ENCODE measurements around the gene SOWAHD.
"Not testable (repeated sequence)": the region's sequence is repeated elsewhere in the genome, so short reads cannot be mapped to it uniquely, and the experiment has no call there.

The SOWAHD gene, protein sequence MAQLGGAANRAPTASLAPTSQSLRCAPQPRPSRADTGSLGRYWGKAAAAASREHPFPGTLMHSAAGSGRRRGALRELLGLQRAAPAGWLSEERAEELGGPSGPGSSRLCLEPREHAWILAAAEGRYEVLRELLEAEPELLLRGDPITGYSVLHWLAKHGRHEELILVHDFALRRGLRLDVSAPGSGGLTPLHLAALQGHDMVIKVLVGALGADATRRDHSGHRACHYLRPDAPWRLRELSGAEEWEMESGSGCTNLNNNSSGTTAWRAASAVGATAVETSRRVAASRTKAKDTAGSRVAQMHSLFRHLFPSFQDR
- total RNA-seq: 0.46 to 1.0 (median 0.82) reads per million in 4 donors

DNA sequence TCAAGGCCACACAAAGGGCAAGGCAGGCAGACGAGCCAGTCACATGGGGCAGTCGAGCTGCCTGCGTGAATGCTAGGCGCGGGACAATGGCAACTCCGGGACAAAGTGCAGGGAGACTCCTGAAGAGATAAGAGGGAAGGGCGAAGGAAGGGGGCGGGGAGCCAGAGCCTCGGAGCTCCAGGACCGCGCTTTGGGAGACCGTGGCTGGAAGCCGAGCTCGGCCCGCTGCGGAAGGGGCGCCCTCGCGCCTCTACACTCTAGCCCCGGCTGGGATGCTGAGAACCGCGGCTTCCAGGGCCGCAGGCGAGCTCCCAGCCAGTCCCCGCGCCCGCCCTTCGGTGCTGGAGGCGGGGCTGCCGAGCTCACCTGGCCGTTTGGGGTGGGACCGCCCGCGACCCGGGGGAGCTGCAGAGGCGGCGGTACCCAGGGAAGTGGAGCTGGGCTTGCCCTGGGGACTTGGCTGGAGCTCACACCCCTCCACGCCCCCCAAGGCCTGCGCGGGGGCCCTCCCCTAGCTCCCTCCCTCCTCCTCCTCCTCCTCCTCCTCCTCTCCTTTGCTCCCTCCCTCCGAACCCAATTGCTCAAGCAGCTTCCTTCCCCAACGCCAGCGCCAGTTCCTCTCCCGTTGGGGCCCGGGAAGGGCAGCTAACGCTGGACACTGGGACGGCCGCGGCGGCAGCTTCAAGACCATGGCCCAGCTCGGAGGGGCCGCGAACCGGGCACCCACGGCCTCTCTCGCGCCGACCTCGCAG is at the start of gene SOWAHD:
TSS of gene SOWAHD (plus strand) at position 610 of the 752 bp plus-strand sequence. CDS start at position 690, 80 bp downstream.
- DNase-seq: peak in 3 of 5 donors; percentile 15 to 46 (median 23)

DNA sequence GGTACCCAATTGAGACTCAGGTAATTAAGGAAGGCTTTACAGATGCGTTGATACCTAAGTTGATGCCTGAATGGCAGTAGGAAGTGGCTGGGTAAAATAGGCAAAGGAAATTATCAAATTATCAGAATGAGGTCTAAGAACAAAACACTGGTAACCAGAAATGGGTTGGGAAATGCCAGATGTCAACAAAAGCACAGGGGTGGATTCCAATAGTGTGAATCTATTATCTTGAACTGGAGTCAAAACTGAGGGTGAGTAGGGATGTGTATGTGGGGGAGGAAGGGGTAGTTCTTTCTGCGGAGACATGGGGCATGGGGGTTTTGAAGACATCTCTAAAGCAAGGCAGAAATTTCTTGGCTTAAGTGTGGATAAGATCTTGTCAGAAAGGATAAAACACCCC is 49.5 kb upstream of the SOWAHD start:
- no peak for DNase-seq

DNA sequence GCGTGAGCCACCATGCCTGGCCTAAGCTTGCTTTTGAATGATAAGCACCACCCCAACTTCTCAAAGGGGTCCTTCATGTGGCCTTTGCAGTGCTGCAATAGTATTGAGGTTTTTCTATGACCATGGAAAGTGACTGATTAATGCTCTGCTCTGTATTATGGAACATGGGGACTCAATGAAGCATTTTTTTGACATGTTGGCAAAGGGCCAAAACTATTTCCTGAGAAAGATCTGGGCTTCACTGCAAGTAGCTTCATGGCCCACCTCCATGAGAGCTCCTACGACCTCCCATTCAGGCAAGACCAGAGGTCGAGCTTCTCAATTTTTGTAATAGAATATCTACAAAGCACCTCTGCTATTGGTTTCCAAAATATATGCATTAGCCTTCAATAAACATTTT is 48.8 kb upstream of the SOWAHD start:
- no peak for DNase-seq

DNA sequence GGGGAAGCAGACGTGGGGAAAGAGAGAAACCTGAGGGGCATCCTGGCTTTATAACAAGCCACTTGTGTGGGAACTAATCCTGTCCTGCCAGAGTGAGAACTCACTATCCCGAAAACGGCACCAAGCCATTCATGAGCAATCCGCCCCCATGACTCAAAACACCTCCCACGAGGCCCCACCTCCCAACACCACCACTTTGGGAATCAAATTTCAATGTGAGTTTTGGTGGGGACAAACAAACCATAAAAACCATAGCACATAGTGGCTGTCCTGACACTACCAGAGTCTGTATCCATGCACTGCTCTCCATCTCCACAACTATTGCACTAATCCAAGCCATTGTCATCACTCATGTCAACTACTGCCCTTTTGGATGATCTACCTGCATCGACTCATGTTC is 36.9 kb upstream of the SOWAHD start:
- DNase-seq: no peak

DNA sequence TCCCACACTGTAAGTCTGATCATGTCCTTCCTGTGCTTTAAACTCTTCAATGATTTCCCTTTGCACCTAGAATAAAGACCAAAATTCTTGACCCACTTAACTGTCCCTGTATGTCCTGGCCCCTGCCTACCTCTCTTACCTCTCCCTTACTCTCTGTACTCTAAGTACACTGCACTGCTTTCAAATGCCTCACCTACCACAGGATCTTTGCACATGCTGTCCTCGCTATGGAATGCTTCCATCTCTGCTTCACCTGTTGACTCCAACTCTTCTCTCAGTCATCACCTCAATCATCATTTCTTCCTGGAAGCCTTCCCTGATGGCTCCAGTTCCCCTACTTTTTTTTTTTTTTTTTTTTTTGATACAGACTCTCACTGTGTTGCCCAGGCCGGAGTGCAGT is 36.5 kb upstream of the SOWAHD start:
- DNase-seq: no peak

DNA sequence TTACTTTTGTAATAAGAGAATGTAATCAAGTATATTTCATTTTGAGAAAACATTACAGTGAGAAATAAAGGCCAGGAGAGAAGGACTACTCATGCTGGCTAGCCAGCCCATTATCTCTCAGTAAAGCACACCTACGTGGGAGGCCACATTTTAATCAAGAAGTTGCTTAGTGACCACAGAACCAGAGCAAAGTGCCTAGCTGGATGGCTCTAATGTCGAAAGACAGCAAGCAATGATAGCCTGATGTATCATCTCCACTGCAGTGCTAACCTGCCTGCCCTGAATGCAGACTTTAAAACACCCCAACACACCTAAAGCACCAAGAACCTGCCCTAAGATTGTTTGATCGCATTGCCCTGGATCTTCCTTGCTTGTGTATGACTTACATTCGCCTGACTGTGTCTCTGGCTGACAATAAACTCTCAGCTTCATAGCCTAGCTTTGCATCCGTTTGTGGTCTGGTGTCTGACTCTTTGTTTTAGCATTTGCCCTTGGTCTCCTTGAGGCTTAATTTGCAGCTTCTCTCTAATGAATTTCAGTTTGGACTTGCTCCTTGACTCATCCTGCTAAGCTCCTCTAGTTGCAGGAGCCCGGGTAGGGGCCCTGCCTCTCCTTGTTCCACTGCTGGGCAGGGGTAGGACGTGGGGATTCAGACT is 31.4 kb upstream of the SOWAHD start:
- DNase-seq: peak in 1 of 5 donors; percentile 59

DNA sequence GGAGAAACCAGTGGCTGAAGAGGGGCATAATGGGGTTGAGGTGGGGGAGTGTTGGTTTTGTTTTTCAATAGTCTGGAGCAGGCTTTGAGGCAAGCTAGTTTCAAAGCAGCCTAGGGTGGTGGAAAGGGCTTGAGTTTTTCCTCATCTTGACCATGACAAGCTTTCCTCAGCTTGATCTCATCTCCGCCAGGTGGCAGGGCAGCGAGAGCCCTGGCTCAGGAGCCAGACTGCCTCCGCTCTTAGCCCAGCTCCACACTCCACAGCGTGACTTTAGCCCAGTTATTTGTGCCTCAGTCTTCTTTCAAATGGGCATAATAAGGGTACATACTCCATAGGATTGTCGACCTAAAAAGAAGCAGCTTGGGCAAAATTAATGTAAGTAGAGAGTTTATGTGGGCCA is 29.9 kb upstream of the SOWAHD start:
- DNase-seq: no peak

DNA sequence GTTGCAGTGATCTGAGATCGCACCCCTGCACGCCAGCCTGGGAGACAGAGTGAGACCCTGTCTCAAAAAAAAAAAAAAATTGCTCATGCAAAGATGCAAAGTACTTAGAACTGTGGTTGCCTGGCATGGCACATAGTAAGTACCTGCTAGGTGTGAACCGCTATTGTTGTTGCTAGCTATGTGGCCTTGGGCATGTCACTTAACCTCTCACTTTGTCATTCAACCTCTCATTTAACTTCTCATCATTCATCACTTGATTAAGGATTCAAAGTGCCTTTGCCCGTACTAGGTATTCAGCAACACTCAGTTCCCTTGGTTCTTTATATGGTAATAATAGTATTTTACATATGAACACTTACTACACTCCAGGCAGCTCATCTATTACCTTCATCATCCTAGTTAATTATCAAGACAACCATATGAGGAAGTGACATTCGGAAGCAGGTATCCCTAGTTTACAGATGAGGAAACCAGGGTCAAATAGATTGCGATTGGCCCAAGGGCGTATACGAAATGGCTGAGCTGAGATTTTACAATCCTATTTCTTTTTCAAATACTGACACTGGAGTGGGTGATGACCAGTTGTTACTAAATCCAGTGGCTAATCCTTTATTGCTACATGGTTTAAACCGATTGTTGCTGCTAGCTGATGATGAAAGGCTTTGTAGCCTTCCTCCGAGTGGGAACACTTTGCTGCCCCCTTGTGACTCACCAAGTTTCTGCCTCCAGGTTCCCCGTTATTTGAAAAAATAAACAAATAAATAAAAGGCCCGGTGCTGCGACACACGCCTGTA is 28.8 kb upstream of the SOWAHD start:
- peak; percentile 19 to 71 (median 41) for DNase-seq

DNA sequence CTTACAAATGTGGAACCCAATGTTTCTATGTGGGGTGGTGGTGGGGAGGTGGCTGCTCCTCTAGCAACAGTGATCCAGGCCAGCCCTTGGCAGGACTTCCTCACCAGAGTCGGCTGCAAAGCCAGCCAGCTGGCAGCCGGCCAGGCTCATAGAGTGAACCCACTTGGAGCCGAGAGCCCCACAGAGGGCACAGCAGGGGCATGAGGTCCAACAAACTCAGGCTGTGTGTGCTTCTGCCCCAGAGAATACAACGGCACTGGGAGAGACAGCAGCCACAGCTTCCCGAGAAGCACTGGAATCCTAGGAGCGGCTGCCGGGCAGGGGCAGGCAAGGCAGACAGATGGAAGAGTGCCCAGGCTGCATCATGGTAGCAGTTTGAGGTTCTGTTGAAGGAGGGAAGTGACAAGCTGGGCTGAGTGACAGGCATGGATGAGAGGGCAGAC is 23.5 kb upstream of the SOWAHD start:
- no peak for DNase-seq

DNA sequence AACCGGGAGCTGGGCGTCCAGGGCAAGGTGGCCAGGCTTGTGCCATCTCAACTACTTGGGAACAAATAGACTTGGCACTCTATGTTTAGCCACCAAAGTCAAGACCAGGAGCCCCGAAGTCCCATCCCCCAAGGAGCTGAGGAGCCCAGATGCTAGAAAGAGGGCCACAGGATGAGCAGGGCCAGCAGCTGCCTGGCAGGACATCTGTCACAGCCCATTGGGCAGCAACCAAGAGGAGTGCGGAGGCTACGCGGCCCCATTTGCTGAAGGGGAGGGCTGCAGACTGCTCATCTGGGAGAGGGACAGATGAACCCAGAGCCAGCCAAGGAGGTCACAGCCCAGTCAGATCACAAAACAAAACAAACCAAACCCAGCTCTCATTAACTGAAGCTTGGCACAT is 22.9 kb upstream of the SOWAHD start:
- DNase-seq: no peak

DNA sequence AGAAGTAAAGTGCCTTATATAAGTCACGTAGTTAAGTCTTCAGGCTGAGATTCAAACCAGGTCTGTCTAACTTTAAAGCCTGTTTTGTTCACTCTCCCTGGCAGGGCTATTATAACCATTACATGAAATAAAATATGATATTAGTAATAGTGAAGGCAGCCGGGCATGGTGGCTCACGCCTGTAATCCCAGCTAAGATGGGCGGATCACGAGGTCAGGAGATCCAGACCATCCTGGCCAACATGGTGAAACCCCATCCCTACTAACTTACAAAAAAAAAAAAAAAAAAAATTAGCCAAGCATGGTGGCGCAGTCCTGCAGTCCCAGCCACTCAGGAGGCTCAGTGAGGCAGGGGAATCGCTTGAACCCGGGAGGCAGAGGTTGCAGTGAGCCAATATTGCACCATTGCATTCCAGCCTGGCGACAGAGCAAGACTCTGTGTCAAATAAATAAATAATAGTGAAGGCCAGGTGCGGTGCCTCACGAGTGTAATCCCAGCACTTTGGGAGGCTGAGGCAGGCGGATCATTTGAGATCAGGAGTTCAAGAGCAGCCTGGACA is 22.1 kb upstream of the SOWAHD start:
- no peak for DNase-seq

DNA sequence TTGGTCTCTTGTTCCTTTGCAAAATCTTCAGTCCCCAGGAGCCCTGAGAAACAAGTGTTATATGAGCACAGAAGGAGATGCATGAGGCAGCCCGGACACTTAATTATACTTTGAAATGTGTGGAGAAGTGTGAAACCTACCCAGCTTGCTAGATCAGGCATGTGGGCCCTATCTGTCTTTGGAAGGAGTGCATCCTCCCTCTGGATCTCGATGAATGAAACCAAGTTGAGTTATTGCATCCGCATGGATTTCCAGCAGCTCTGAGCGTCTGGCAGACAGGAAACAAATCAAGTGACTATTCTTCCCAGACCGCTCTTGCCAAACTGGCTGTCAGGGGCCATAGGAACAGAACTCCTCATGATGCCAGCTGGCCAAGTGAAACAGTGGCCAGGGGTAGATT is 19.6 kb upstream of the SOWAHD start:
- DNase-seq: no peak

DNA sequence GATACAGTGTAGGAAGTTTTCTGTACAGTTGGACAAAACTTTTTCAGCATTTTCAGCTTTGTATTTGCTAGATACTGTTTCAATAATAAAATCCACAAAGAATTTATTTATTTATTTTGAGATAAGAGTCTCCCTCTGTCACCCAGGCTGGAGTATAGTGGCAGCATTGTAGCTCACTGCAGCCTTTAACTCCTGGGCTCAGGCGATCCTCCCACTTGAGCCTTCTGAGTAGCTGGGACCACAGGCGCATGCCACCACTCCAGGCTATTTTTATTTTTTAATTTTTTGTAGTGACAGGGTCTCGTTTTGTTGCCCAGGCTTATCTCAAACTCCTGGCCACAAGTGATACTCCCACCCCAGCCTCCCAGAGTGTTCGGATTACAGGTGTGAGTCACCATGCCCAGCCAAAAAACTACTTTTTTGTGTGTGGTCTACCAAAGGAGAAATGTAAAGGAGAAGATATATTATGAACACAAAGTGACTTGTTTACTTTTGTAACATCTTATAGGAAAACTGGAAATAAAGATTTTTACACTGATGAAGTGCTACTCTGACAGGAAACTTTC is 13.0 kb upstream of the SOWAHD start:
- DNase-seq: no peak

DNA sequence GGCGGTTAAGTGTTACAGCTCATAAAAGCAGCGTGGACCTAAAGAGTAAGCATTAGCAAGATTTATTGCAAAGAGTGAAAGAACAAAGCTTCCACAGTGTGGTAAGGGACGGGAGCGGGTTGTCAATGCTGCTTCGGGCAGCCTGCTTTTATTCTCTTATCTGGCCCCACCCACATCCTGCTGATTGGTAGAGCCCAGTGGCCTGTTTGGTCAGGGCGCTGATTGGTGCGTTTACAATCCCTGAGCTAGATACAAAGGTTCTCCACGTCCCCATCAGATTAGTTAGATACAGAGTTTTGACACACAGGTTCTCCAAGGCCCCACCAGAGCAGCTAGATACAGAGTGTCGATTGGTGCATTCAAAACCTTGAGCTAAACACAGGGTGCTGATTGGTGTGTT is 8.3 kb upstream of the SOWAHD start:
- not testable (repeated sequence) for DNase-seq

DNA sequence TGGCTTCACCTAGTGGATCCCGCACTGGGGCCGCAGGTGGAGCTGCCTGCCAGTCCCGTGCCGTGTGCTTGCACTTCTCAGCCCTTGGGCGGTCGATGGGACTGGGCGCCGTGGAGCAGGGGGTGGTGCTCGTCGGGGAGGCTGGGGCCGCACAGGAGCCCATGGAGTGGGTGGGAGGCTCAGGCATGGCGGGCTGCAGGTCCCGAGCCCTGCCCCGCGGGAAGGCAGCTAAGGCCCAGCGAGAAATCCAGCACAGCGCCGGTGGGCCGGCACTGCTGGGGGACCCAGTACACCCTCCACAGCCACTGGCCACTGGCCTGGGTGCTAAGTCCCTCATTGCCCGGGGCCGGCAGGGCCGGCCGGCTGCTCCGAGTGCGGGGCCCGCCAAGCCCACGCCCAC is 7.6 kb upstream of the SOWAHD start:
- not testable (repeated sequence) for DNase-seq

DNA sequence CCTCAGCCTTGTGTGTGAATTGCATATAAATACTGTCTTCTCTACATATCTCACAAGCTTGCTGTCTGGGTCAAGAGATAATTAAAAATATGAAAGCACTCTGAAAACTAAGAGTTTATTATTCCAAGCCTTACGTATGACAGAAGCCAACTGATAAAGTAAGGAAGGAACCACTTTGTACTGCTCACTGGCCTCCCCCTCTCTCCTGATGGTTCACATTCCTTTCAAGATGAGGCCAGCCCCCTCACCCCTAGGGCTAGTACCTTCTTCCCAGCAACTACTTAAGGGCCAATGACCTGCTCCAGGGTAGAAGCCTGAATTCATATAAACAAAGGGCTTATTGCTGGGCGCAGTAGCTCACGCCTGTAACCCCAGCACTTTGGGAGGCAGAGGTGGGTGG is 5.4 kb upstream of the SOWAHD start:
- no peak for DNase-seq

DNA sequence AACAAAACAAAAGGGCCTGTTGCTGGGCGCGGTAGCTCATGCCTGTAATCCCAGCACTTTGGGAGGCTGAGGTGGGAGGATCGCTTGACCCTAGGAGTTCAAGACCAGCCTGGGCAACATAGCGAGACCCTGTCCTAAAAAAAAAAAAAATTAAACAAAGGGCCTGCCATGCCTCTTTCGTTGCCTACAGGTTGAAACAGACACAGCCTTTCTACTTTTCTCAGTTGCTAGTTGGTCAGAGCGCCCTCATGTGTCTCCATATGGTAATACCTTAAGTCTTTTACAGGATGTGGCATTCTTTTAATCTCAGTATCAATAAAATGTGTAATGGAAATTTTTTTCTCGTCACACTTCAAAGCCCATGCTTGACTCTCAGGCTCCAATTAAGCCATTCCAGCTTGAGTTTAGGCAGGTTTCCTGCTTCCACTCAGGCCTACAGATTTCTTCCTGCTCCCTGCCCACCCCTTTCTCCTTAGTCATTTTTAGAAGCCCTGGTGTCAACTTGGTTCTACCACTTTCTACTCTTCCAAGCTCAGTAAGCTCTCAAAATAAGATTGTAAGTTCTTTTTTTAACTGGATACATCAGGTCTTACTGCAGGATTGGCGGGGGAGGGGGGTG is 4.6 kb upstream of the SOWAHD start:
- DNase-seq: peak; percentile 7 to 85 (median 49)

DNA sequence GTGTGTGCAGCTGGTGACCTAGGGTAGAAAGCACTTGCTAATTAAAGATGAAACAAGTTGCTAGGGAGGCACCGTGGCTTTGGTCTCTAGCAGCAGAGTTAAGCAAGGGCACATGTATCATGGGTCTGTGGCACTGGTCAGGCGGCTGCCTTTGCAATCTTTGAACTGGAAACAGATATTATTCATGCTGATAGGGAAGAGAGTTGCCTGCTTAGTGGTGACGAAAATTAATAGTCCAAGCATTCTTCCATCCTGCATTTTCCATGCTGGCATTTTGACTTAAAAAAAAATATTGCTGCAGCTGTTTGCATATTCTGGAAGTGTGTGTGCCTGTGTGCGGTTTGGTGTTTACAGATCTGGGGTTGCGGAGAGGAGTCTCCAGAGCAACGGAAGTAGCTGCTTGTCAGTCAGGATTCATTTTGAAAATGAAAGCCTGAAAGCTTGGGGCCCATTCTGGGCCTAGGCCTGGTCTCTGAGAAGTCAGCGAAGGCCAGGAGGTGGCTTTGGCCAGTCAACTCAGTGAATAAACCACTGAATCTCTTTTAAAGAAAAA is 2.3 kb upstream of the SOWAHD start:
- DNase-seq: peak in 4 of 5 donors; percentile 22 to 89 (median 29)

DNA sequence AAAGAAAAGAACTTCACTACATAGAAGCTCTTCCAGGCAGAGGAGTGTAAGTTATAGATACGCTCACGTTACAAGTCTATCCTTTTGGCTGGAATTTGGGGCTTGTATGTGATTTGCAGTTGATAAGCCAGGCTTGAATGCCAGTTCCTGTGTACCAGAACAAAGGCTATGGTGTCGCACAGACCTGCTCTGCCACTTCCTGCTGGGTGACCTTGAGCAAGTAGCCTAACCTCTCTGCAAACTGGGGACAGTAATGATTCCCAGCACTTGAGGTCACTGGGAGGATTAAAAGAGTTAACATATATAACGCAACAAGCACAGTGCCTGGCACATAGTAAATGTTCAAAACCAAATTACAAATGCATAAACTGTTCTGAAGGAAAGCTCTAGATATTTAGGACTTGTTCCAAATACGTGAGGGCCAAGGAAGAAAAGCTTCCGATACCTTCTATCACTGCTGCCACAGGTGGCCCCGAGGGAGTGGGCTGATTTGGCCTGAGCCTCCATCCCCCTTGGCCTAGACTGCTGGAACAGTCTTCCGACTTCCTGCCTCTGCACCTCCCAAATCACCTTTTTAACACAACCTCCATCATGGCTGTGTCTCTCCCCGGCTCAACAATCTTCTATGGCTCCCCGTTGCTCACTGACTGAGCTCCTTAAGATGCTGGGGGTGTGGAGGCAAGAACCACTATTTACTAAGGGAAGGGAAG is 1.3 kb upstream of the SOWAHD start:
- DNase-seq: peak in 1 of 5 donors; percentile 52

DNA sequence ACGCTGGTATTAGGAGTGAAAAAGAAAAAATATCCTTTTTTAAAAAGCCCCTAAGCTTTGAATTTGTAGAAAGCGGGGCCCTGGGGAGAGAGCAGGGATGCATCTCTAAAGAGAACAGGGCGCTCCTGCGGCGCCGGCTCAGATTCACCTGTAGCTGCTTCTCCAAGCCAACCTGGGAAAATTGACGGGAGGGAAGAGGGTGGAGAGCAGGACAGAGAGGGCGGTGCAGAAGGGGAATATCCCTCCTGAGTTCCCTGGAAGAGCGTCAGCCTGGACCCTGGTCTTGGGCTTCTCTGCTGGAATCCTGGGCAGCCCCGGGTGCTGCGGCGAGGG is 776 bp upstream of the SOWAHD start:
- no peak for DNase-seq
